HG03432 (cell line): ENCODE data around the gene RNF14.

Experiments used
- ATAC-seq: cut with Tn5 transposase; IDR thresholded peaks from one replicate; pipeline ENCODE4 v1.9.1; 2021; ENCODE audit warnings: mild to moderate bottlenecking, moderate library complexity; ENCODE audit not compliant: unreplicated experiment

RNF14 gene

DNA sequence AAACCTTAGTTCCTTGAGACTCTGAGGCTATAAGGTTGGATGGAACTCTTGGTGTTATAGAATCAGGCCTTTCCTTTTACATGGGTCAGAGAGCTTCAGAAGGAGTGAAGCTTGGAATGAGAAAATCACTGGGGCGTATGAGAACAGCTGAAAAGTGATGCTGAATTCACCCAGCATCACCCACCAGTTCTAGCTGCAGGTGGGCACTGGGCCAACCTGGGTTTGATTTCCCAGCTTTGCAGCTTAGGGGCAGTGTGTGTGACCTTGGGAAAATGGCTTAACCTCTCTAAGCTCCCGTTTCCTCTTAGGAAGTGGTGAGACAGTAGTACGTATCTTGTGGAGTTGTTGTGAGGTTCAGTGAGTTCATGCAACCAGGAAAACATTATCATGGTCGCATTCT, 21.6 kb upstream of the RNF14 start:
- no peak for ATAC-seq

DNA sequence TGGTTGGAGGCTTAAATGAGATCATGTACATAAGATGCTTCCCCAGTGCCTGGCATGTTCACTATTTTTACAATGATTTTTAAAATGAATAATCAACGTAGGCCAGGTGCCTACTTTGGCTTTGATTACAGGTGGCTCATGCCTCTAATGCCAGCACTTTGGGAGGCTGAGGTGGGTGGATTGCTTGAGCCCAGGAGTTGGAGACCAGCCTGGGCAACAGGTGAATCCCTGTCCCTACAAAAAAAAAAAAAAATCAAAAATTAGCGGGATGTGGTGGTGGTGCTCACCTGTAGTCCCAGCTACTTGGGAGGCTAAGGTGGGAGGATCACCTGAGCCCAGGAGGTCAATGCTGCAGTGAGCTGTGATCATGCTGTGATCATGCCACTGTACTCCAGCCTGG, 20.1 kb upstream of the RNF14 start:
- no peak for ATAC-seq

DNA sequence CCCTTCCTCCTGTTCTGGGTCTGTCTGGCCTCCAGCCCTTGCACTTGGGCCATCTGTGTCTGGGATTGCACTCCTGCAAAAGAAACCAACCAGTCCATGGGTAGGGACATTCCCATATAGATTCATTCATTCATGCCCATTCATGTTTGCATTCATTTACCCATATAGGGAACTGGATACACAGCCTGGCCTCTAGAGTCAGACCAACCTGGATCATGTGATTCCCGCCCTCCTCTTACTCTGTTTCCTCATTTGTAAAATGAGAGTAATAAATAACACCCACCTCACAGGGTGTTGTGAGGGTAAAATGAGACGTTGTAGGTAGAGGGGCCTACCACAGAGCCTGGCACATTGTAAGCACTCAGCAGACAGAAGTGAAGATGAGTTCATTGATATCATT, 19.4 kb upstream of the RNF14 start:
- no peak for ATAC-seq

DNA sequence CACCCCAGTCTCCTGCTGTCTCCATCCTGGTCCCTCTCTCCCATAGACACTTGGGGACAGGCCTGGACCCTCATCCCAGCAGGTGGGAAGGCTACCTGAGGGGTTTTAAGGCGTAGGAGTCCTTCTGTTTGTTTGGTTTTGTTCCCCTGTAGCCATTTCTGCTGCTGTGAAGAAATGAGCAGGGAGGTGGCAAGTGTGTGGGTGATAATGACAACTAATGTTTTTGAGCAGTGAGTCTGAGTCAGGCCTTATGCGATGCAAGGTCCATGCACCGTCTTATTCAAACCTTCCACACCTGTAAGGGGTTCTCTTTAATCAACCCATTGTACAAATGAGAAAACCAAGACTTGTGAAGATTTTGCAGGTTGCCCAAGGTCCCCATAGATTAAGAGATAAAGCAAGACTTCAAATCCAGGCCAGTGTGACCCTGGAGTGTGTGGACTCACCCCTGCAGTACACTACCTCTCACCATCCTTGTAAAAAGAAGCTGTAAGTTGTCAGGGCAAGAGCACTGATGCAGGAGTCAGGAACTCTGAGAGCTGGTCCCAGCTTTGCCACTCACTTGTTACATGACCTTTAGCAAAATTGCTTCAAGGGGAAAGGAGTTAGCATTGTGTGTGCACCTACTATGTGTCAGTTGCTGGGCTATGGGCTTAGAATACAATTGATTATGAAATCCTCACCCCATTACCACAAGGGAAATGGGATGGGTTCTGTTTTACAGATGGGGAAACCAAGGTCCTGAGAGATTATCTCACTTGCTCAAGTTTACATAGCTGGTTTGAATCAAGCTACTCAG, 18.5 kb upstream of the RNF14 start:
- no peak for ATAC-seq

DNA sequence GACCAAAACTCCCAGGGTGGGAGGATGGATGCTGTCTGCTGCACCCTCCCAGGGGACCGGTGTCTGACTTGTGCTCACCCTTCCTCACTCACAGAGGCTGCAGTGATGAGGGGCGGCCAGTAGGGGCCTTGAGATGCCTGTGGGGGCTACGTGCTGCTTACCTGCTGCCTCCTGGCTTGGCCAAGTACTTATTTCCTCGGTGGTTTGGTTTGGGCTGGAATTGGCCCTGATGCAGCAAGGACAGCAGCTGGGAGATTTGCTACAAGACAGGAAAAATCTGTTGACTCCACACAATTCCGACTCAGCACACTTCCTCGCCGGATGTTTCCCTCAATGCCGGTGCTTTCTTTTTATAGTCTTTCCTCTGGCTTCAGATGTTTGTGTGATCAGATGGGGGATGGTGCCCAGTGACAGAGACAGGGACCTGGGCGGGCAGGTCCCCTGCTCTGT, 17.5 kb upstream of the RNF14 start:
- ATAC-seq: peak; percentile 92

DNA sequence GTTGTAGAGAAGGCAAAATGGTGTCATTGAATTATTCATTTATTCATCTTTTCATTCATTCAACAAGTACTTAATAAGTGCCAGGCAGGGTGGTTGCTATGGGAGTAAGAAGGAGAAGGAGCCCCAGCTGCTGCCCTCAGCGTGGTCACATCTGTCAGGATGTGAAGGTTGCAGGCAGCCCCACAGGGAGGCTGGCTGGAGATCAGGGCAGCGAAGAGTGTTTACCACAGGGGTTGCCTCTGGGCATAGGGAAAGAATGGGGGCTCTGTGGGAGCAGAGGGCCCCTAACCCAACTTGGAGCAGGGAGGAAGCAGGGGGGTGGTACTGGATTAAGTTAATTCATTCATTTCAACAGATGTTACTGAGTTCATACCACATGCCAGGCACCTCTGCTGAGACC, 16.9 kb upstream of the RNF14 start:
- no peak for ATAC-seq

DNA sequence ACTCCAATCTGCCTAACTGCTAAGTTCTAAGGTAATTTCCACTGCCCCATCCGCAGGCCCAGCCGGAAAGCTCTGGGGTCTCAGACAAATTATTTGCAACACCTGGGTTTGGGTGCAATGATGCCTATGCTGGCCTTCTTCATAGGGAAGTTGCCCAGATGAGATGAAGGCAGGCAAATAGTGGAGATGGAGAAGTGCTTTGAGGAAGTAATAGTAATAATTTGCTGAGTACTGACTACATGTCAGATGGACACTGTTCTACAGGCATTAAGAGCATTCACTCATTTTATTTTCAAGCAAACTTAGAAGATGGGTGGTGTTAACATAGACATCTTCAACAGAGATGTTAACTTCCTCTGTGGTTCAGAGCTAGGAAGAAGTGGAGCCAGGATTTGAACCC, 14.7 kb upstream of the RNF14 start:
- no peak for ATAC-seq

DNA sequence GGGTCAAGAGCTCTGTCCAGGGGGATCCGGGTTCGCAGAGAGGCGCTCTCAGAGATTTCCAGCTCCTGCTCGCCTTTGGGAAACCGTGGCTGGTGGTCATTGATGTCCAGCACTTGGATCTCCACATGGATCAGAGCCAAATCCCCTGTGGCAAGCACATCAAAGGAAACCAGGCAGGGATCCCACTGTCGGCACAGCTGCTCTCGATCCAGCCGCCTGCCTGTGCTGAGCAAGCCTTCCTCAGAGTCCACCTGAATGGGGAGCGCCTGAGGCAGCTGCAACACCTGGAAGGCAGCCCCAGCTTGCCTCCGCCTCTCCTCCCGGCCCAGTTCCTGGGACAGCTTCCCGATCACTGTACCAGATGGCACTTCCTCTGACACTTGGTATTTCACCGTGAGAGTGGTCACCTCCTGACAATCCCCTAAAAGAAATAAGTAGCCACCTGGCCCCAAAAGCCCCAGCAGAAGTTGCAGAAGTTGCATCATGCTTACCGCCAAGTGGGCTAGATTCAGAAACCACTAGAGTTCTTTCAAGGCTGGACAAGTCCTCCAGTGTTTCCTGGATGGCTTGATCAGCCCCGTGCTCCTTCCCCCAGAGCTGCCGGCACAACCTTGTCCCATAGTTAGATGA, 11.4 kb upstream of the RNF14 start:
- no peak for ATAC-seq

DNA sequence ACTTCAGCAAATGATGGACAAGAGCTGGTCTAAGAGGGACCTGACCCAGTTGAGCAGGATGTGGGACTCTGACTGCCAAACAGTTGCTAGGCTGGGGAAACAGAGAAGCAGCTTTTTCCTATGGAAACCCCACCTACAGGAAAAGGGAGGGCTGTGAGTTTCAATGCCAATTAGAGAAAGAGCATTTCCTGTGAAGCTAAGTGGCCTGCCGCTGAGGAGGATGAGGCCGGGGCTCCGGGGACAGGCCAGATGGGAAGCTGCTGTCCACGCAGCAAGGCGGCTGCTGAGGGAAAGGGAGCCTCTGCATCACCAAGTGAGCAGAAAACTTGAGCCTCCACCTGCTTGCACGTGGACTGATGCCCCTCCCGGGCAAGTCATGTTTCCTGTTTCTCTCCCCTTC, 10.8 kb upstream of the RNF14 start, which contains the start of gene PCDH12:
TSS of gene PCDH12 (minus strand) at position 90 of the 400 bp plus-strand sequence. CDS start 351 bp downstream, outside the sequence.
- no peak for ATAC-seq

DNA sequence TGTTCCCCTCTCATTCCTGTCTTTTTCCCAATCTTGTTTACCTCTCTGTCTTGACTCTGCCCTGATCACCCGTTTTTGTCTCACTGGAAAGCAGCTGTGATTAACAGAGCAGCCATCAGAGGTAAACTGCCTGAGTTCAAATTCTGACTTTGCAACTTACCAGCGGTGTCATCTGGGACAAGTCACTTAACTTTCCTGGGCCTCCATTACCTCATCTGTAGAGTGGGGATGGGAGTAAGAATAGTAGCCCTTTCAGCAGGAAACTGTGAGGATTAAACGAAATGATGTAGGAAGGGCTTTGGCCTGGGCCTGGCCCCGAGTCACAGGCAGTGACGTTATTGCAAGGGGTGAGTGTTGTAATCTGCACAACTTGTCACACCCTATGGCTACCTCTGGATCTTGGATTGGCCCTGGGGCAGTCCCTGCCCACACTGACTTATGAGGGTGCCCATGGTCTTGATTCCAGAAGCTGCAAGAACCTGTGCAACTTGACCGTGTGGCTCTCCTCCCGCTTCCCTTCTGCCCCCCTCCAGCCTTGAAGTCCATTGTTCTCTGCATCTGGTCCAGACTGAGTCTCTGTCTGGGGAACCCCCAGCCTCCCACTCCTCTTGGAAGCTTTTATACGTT, 10.2 kb upstream of the RNF14 start:
- ATAC-seq: no peak

DNA sequence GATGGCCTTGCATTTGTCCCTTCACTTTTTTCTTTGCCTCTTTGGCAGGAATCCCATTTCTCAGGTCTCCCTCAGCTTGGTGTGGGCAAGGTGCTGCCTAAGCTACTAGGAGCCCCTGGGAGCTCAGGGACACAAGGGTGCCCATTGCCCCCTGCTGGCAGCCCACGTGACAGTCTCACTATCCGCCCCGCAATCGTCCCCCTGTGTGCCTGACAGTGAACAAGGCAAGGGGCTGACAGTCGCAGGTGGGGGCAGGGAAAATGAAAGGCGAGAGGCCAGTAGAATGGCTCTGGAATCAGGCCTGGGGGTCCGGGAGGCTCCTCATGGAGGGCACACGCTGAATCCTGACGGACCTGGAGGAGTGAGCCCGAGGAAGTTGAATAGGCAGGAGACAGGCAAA, 8.9 kb upstream of the RNF14 start:
- ATAC-seq: no peak

DNA sequence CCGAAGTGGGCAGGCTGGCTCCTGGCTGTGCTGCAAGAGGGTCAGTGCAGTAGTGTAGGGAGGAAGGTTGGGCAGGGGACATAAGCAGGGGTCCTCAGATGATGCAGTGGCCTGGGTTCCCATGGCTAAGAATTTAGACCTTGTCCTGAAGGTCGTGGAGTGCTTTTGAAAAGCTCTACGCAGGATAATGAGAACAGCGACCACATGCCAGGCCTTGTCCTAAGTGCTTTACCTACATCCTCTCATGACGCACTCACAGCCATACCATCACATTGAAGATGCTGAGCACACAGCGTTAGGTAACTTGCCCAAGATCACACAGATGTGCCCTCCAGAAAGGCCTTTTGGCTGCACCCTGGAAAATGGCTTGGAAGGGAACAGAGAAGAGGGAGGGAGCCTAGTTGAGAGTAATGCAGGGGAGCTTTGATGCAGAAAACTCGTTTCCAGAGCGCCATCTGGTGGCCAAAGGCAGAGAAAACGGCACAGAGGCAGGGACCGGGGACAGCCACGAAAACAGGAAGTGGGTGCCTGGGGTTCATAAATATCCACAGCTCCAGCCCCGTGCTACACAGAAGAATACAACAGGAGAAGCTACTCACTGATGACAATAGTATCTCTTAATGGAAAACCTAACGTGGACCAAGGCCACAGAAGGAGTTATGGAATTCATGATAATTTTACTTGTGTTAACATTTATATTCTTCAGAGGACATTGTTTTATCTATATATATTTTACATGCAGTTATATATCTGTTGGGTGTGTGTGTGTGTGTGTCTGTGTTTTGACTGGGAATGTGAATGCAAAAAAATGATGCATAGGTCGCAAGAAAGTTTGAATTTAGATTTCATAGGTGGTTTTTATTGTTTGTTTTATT, 8.2 kb upstream of the RNF14 start:
- peak; percentile 96 for ATAC-seq

DNA sequence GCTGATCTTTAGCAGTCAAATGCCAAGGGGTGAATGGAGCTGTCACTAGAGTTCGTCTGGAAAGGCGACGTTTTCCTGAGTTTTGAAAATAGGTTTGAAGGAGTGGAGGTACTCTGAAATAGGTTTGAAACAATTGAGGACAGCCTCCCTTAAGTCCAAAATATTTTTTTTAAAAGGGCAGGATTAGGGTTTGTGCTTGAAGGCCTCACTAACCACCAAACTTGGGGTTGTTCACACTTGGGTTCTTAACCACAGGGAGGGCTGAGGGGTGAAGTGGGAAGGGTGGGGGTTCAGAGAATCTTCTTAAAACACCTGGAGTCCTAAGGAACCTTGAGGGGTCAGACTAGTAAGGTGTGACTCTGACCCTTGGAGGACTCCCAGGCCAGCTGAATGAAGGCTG, 7.4 kb upstream of the RNF14 start:
- ATAC-seq: no peak

DNA sequence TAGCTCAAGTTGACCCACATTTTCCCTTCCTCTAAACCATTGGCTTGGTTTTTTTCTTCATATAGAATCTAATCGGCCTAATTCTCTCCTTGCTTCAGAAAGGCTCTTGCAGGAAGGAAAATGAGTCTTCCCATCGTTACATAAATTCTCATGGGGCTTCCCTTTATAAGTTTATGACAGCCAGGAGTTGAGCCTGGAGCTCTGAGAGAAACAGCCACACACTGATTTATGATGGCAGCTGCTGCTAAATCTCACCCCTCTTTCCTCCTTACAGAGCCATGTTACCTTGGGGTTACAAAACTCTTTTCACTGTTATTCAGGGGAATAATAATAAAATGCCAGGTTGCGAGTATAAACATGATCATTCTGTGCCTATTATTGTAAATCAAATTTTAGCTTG, 5.2 kb upstream of the RNF14 start:
- no peak for ATAC-seq

DNA sequence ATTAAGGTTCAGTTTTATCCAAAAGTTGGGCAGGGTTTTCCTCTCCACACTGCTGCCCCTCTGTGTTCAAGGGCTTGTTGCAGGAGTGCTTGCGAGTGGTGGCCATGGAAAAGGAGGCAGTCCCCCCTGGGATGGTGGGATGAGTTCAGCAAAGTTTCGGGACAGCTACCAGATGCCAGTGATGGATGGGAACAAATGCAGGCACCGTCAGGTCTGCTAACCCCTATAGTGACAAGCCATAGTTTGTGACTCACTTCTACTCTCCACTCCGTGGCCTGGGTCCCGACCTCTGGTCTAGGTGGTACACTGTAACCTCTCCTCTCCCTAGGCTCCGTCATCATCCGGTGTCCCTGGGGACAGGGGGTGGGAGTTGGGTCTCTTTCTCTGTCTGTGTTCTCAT, 3.8 kb upstream of the RNF14 start:
- ATAC-seq: no peak

DNA sequence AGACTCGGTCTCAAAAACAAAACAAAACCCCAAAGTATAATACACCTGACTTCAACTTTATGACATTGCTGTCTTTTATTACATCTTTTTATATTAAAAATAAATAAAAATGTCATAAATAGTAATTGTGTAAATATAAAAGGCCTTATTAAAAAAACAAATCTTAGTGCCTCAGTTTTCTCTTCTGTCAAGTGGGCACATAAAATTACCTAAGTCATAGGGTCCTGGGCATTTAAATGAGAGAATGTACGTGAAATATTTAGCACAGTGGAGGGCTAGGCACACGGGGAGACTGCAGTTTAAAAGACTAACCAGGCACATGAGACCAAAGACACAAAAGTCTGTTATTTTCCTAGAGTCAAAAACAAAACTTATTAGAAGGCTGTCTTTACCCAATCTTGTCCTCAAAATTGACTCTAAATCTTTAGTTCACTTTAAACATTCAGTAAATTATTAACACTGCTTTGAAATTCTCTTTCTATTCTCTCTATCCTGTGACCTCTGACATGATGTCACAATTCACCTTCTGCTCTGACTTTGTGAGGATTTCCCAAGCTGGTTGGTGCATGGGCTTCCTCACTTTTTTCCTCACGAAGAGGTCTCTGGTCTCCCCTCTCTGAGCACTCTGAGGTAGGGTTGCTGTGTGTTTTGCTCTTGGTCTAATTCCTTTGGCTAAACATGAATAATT, 2.5 kb upstream of the RNF14 start:
- ATAC-seq: no peak

DNA sequence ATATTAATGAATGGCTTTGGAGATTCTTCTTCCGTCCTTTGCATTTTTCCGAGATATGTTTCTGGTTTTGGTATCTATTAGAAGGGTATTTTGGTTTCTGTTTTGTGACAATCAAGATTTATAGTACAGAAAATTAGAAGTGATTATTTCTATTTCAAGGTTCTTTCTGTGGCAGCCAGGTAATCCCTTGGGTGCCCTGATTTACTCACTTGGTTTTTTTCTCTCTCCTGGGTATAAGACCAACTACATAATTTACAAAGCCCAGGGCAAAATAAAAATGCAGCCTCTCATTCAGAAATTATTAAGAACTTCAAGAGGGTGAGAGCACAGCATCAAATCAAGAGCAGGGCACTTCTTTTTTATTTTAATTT, 2.0 kb upstream of the RNF14 start:
- no peak for ATAC-seq

DNA sequence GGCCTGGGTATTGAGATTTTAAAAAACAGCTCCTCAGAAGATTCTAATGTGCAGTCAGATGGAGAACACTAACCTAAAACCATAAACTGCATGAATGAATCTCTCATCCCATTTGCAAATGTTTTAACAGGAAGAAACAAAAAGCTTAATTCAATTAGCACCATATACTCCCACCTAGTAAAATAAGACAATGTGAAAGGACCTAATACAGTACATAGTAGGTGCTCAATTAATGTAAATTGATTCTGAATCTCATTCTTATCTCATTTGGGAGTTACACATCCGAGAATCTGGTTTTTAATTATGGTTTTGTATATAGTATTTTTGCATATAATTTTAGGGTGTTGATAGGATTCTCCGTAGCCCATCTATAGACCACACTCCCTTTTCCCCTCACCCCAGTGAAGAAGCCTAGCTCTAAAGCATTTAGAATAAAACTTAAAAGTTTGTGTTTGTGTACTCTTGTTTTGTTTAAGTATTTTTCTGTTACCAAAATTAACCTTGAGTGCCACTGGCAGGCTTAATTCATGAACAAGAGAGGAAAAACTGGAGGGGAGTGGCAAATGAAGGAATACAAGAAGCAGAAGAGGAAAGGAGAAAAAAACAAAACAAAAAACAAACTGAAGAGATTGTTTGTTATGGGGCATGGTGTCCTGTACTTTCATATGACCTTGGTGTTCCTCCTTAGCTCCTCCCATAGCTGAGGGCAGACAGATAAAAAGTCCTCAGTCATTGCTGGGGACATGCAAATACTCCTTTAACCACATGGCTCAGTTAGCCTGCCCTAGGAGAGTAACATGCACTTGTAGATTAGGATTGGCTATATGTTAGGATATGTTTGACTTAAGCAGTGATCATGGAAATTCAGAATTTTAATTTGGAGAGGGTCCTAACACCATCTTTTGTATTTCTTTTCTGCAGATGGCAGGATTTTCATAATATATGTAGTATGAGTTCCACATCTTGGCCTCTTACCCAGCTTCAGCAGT, 1.2 kb downstream of the RNF14 start:
- ATAC-seq: peak; percentile 49

DNA sequence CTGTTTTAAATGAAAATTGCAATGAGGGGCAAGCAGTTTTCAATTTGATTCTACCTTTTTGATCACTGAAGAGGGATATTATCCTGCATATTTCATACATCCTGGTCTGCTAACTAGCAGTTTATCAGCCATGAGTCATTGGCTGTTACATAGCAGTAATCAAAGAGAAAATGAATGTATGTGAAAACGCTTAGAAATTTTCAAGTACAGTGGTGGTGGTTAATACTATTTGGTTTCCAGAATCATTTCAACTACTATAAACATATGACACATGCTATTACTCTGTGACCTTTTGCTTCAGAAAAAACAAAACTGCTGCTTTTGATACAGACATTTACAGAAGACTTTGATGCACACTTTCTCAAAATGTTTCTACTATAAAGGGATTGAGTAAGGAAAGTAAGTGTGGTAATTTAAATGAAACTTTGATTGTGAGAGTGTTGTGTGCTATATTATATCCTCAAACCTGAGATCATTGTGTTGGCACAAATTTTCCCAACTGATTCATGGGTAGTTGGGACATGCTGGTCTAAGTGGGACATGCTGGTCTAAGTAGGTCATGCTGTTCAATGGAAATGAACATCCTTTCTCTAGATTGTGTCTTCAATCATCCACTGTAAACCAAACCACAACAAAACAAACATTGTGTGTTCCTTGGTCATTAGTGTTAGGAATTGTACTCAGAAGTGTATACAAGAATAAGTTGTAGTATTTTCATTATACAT, 5.1 kb downstream of the RNF14 start:
- ATAC-seq: no peak
